Glomerular endothelial cell (primary cell): ENCODE results near the gene CORO7. TPM values are rescaled to one million over a fixed set of nuclear protein-coding genes. Genes with fewer than 3 reads are reported as not detected.

ENCODE experiments used
- DNase-seq: peaks from one replicate; pipeline ENCODE4 v3.0.0-alpha.2; 2011; ENCODE audit warnings: low read depth, low spot score; ENCODE audit errors: extremely low read depth
- total RNA-seq: library from RNA; depleted of rRNA; stranded (reverse); fragments of >200 nt; gene quantifications from 2 replicates; pipeline ENCODE4 v1.2.3, GENCODE V29; 2015

CORO7 gene
- total RNA-seq, 1 donor from 2014 or later = 96.6 TPM

GRCh38 chr16:4324492-4325252 is 91.7 kb downstream of the CORO7 start:
- DNase-seq = no peak

DNA sequence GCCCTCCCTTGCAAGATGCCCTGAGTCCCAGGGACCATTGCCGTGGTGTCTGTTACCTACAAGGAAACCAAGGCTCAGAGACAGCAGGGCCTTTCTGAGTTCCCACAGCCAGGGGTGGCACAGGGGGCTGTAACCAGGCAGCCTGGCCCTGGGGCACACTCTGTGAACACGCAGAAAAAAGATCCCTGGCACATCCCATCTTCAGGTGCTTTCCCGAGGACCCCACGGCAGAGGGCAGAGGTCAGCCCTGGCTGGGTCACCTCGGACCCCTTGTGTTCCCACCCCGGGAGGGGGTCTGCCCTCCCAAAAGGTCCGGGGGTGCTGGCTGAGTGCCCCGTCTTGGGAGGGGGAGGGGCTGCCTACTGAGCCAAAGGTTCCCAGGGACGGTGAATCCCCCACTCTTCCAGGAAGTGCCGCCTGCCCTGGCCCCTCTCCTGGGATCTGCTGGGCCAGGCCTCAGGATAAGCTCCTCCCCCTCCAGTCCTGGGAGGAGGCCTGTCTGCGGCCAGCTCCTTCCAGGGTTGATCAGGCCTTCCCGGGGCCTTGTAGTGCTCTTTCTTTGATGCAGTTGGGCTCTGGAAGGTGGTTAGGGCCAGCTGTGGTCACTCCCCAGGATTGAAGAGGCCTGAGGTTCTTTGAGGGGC is 92.4 kb downstream of the CORO7 start:
- no peak for DNase-seq

GRCh38 chr16:4323071-4323844 is 93.1 kb downstream of the CORO7 start:
- no peak for DNase-seq

DNA sequence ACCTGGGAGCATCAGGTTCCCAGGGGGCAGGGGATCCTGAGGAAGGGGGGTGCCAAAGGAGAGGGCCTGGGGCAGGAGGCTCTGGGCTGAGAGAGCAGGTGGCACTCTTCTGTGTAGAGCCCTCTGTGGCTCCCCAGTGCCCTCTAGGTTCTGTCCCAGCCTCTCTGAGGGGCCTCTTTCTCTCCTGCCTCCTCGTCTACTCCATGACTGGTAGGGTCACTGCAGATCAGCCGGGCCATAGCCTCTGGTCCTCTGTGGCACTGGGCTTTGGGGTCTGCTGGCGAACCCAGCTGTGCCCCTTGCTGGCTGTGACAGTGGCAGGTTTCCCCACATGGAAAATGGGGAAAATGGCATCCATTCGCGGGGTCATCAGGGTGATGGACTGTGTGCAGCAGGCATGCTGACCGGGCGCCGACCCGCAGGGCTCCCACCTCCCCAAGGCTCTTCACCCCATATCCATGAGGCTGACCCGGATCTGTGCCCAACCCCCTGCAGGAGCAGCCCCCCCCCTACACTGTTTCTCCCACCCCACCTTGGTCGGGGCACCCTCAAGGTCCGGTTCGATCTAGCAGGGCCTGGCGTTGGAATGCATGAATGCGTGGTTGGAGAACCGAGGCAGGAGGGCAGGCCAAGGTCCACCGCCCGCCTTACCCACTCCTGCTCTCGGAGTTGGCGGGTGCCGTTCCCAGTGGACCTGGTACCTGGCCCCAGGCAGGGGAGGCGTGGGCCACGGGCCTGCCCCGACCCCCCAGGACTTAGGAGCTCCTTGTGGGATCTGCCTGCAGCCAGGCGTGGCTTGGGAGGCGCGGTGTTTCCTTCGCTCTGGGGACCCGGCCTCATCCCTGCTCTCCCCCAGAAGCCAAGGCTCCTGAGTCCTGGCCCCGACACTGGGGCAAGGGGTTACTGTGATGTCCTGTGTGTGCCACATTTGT is 94.0 kb downstream of the CORO7 start:
- no peak for DNase-seq

DNA sequence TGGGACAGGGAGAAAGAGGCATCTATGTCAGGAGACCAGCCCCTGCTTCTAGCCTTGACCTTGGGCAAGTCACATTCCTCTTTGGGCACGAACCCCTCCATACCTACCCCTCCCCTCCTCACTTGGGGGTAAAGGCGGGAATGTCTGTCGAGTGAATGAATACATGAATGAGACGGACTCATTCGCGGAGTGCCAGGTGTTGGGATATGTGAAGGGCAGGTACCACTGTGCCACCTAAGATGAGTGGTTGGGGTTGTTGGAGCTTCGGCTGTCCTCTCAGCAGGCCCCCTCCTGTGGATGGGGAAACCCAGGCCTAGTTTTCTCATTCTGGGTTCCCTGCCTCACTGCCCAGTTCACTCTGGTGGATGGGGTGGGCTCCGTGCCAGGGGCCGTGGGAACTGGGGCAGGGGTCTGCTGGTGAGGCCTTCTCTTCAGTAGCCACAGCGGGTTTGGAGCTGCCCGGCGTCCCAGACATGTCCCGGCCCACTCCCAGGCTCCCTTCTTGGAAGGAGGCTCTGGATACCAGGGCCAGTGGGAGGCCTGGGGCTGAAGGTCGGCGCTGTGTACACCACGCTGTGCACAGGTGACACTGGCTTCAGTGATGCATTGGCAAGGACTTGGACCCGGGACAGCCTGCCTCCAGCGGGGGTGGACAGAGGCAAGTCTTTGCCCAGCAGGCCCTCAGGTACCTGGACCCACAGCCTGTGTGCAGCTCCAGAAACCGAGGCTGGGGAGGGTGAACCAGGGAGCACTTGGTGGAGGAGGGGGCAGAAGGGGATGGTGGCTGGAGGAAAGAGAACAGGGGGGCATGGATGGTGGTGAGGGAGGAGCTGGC is 94.9 kb downstream of the CORO7 start:
- DNase-seq = no peak

DNA sequence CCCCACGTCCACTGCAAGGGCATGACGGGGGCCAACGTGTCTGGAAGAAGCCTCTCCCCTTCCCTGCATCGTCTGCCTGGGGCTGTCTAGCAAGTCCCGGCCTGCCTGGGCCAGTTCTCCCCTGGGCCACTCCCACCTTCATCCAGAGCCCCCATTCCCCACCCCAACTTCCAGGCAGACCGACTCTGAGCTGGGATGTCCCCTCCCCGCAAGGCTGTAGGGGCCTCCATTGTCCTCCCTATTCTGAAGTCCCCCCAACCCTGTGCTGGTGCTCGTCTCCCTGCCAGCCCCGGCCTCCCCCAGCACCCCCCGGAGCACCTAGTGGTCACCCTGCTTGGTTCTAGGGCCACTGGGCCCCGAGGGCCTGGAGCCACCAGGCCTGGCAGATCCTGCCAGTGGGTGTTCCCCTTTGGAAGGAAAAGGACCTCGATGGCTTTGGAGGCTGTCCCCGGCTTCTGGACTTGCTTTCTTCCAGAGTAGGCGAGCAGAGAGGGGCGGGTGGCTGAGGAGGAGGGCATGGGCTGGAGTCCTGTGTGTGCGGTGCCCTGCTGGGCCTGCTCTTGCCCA is 95.7 kb downstream of the CORO7 start:
- no peak for DNase-seq

DNA sequence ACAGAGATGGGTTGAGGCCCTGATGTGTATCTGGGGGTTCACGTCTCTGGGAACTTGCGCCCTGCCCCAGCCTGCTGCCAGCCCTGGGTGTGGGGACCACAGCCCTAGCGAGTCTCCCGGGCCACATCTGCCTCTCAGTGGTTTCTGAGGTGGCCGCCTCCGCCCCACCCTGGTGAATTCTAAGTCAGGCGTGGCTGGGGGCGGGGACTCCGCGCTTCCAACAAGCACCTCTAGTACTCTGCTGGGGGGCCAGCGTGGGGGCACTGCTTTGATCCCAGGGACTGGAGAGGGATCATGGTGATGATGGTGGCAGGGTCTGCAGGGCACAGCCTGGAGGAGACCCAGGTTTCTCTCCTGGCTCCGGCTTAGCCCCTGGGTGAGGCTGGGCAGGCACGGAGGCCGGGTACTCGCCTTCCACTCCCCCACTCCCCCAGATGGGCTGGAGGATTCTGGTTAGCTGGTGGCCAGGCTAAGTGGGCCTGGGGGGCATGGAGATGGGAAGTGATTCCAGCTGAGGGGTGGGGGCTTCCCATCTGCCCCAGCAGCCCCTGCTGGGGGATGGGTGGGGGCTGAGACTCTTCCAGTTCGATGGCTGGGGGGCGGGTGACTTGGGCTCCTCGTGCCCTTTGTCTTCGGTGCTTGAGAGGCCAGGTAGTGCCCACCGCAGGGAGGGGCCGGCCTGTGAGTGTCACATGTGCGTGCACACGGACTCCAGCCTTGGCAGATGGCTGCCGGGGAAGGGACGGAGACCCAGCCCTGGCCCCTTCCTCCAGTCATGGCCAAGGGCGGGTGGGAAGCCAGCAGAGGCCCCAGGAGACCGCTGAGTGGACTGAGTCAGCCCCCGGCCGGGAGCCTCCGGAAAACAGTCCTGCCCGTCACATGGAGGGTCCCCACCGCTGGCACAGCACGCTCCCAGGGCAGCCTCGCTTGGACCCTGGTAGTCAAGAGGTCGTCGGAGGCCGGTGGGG is 96.7 kb downstream of the CORO7 start:
- no peak for DNase-seq

DNA sequence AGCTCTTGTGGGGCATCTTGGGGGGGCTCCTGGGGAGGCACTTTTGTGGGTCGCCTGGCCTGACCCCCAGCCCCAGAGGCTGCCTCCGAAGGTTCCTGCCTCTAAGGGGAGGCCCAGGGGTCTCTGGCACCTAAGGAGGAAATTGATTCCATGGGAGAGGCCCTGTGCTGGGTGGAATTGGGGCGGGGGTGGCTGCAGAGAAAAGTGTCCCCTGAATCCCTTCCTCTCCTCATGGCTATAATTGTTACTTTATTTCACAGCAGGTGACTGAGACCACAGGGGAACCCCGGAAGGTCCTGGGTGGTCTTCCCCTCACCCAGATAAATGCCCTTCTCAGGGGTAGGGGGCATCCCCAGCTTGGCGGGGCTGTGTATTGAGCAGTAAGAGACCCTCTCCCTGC is 97.4 kb downstream of the CORO7 start:
- DNase-seq = no peak

GRCh38 chr16:4318451-4318910 is 97.9 kb downstream of the CORO7 start:
- no peak for DNase-seq

- DNase-seq = no peak
Observed at GRCh38 chr16:4317532-4318450, 98.6 kb downstream of the CORO7 start.

DNA sequence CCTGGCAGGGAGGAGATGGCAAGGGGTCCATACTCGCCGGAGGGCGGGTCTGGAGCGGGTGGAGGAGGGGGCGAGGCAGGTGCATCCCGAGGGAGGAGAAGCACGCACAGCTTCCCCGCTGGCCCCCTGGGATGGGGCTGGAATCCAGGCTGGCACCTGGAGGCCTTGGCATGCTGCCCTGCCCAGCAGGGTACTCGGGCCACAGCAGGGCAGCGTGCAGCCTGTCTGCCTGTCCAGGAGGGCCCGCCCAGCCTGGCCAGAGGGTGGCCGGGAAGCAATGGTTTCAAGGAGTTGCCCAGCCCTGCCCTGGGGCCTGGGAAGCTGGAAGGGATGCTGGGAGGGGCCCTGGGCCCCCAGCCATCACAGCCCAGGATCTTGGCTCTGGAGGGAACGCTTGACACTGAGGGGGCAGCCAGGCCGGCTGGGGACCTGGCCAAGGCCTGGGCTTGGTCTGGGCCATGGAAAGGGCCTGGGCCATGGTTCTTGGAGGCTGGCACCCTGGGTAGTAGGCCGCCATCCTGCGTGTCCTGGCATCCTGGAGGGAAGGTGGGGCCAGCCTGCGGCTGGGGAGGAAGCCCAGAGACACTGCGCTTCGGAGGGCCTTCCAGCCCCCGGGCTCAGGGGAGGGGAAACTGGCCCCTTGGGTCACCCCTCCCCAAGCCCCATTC is 99.4 kb downstream of the CORO7 start:
- no peak for DNase-seq

- no peak for DNase-seq
Observed at GRCh38 chr16:4316108-4316863, 100.1 kb downstream of the CORO7 start.

GRCh38 chr16:4315186-4316107 is 100.9 kb downstream of the CORO7 start, which contains the start of gene GLIS2:
TSS of gene GLIS2 (plus strand) at chr16:4316067. CDS start at chr16:4332281, 16,214 bp downstream.
- no peak for DNase-seq

GRCh38 chr16:4314532-4315185 is 101.7 kb downstream of the CORO7 start:
- DNase-seq = no peak
